ENCODE measurements around the gene CKAP4. TPM values are rescaled to one million over a fixed set of nuclear protein-coding genes. Genes with fewer than 3 reads are reported as not detected.

CKAP4 gene
- total RNA-seq, 1 experiment from 2014 or later = 69.6 TPM

GRCh38 chr12:106192659-106193393 lies 55.0 kb downstream of the CKAP4 start:
- POLR2A ChIA-PET = no interaction called here
- no peak overlapping the region for H3K27ac Mint-ChIP-seq
- ATAC-seq = no peak

GRCh38 chr12:106190581-106190980 lies 57.2 kb downstream of the CKAP4 start:
- Mint-ChIP-seq H3K4me1 (peaks cover 17% of the 10 kb centered on the region), H3K27ac (no peak overlapping the region), H3K36me3 (no peaks in the 10 kb centered on the region), H3K27me3 (ENCODE audit: low read depth) (no peaks in the 10 kb centered on the region; the same call in 1 of the 2 replicates), H3K9me3 (peaks cover 5% of the 10 kb centered on the region), H3K4me3 (no peak overlapping the region)
- no peak for DNase-seq (ENCODE audit: low spot score)
- ChIA-PET CTCF (no interaction called here), POLR2A (no interaction called here)
- no peak for ATAC-seq
- TF ChIP-seq ATF2 (CRISPR knock-in tag; IDR thresholded peaks at IDR 0.05; ENCODE audit: borderline replicate concordance, low read depth) (no peak), MLX (CRISPR knock-in tag; IDR thresholded peaks at IDR 0.05) (no peak), STAT6 (CRISPR knock-in tag; conservative IDR thresholded peaks at IDR 0.05; ENCODE audit: low read depth) (no peak), ATF1 (CRISPR knock-in tag; IDR thresholded peaks at IDR 0.05) (no peak), NFYB (CRISPR knock-in tag; conservative IDR thresholded peaks at IDR 0.05; ENCODE audit: low read depth) (no peak), MAX (CRISPR knock-in tag; IDR thresholded peaks at IDR 0.05) (no peak), PRDM15 (CRISPR knock-in tag; IDR thresholded peaks at IDR 0.05) (no peak), TCF7 (CRISPR knock-in tag; IDR thresholded peaks at IDR 0.05; ENCODE audit: low read depth) (no peak), MYBL2 (CRISPR knock-in tag; IDR thresholded peaks at IDR 0.05) (no peak), NR1H2 (CRISPR knock-in tag; IDR thresholded peaks at IDR 0.05) (no peak), ZNF317 (CRISPR knock-in tag; IDR thresholded peaks at IDR 0.05; ENCODE audit: borderline replicate concordance, low read depth) (no peak)

More at GRCh38 chr12:106192659-106193393, 55.0 kb downstream of the CKAP4 start:
- Mint-ChIP-seq H3K36me3 (no peaks in the 10 kb centered on the region), H3K9me3 (peaks cover 5% of the 10 kb centered on the region), H3K27me3 (ENCODE audit: low read depth) (no peaks in the 10 kb centered on the region; the same call in 1 of the 2 replicates), H3K4me1 (peaks cover 12% of the 10 kb centered on the region), H3K4me3 (no peak overlapping the region)
- CTCF ChIA-PET = no interaction called here
- TF ChIP-seq USF1 (CRISPR knock-in tag; IDR thresholded peaks at IDR 0.05) (peak; percentile 54; the same call in 1 of the 2 replicates), AR (CRISPR knock-in tag; IDR thresholded peaks at IDR 0.05) (no peak), USF2 (CRISPR knock-in tag; IDR thresholded peaks at IDR 0.05) (peak; percentile 78)
- no peak for DNase-seq (ENCODE audit: low spot score)
